Measurements from ENCODE around the gene NAA10.
A peak's percentile ranks its signal among the peaks of the same experiment; 100 is the strongest.

NAA10 gene

GRCh38 chrX:153901753-153902140 is 33.1 kb downstream of the NAA10 start:
- no peak overlapping the region for H3K4me3 ChIP-seq (ENCODE audit: low read length, poor library complexity, severe bottlenecking)
- no peak overlapping the region for H2AFZ ChIP-seq (ENCODE audit: low read length)
- H3K79me2 ChIP-seq (ENCODE audit: insufficient read depth, low read length), result no peaks in the 10 kb centered on the region
- TF ChIP-seq EZH2phosphoT487 (IDR thresholded peaks at IDR 0.05; ENCODE audit: borderline replicate concordance) (no peak), CTCF (conservative IDR thresholded peaks at IDR 0.05; ENCODE audit: low read length) (no peak)
- peak overlapping the region; percentile 69 for H3K4me2 ChIP-seq (ENCODE audit: low read depth, low read length, poor library complexity, severe bottlenecking)
- H3K27me3 ChIP-seq (ENCODE audit: insufficient read depth, low read length, poor library complexity, severe bottlenecking), result no peaks in the 10 kb centered on the region
- no peaks in the 10 kb centered on the region for H4K20me1 ChIP-seq (ENCODE audit: insufficient read depth, low read length, poor library complexity, severe bottlenecking)
- H3K9ac ChIP-seq (ENCODE audit: low read depth, low read length, poor library complexity, severe bottlenecking), result peak overlapping the region; percentile 64
- H3F3A ChIP-seq (ENCODE audit: low read depth), result peaks cover 3% of the 10 kb centered on the region; the same call in 1 of the 2 replicates
- H3K9me3 ChIP-seq (ENCODE audit: insufficient read depth, low read depth, low read length), result no peaks in the 10 kb centered on the region
- H3K4me1 ChIP-seq (ENCODE audit: insufficient read depth, low read length, poor library complexity, severe bottlenecking), result peaks cover 26% of the 10 kb centered on the region
- no peaks in the 10 kb centered on the region for H3K9me2 ChIP-seq (replicated peaks; ENCODE audit: low read depth, low read length)
- H3K36me3 ChIP-seq (ENCODE audit: insufficient read depth, low read length), result no peaks in the 10 kb centered on the region

- no peaks in the 10 kb centered on the region for H4K20me1 ChIP-seq (ENCODE audit: insufficient read depth, low read length, poor library complexity, severe bottlenecking)
- no peak overlapping the region for H2AFZ ChIP-seq (ENCODE audit: low read length)
- peak overlapping the region; percentile 65 for H3K9ac ChIP-seq (ENCODE audit: low read depth, low read length, poor library complexity, severe bottlenecking)
- no peaks in the 10 kb centered on the region for H3K9me3 ChIP-seq (ENCODE audit: insufficient read depth, low read depth, low read length)
- H3K79me2 ChIP-seq (ENCODE audit: insufficient read depth, low read length), result no peaks in the 10 kb centered on the region
- H3K36me3 ChIP-seq (ENCODE audit: insufficient read depth, low read length), result no peaks in the 10 kb centered on the region
- peak overlapping the region; percentile 69 for H3K4me2 ChIP-seq (ENCODE audit: low read depth, low read length, poor library complexity, severe bottlenecking)
- H3F3A ChIP-seq (ENCODE audit: low read depth), result peaks cover 3% of the 10 kb centered on the region; the same call in 1 of the 2 replicates
- peak overlapping the region; percentile 55 for H3K4me3 ChIP-seq (ENCODE audit: low read length, poor library complexity, severe bottlenecking)
- TF ChIP-seq CTCF (conservative IDR thresholded peaks at IDR 0.05; ENCODE audit: low read length) (no peak), EZH2phosphoT487 (IDR thresholded peaks at IDR 0.05; ENCODE audit: borderline replicate concordance) (no peak)
- no peaks in the 10 kb centered on the region for H3K27me3 ChIP-seq (ENCODE audit: insufficient read depth, low read length, poor library complexity, severe bottlenecking)
- no peaks in the 10 kb centered on the region for H3K9me2 ChIP-seq (replicated peaks; ENCODE audit: low read depth, low read length)
- H3K4me1 ChIP-seq (ENCODE audit: insufficient read depth, low read length, poor library complexity, severe bottlenecking), result peaks cover 26% of the 10 kb centered on the region
Observed at GRCh38 chrX:153900831-153901752, 33.7 kb downstream of the NAA10 start.

- no peak overlapping the region for H2AFZ ChIP-seq (ENCODE audit: low read length)
- H3K4me2 ChIP-seq (ENCODE audit: low read depth, low read length, poor library complexity, severe bottlenecking), result no peak overlapping the region
- H3K79me2 ChIP-seq (ENCODE audit: insufficient read depth, low read length), result no peaks in the 10 kb centered on the region
- peaks cover 3% of the 10 kb centered on the region; the same call in 1 of the 2 replicates for H3F3A ChIP-seq (ENCODE audit: low read depth)
- TF ChIP-seq CTCF (conservative IDR thresholded peaks at IDR 0.05; ENCODE audit: low read length), result no peak
- TF ChIP-seq EZH2phosphoT487 (IDR thresholded peaks at IDR 0.05; ENCODE audit: borderline replicate concordance), result no peak
- no peaks in the 10 kb centered on the region for H3K36me3 ChIP-seq (ENCODE audit: insufficient read depth, low read length)
- H3K9me2 ChIP-seq (replicated peaks; ENCODE audit: low read depth, low read length), result no peaks in the 10 kb centered on the region
- H3K27me3 ChIP-seq (ENCODE audit: insufficient read depth, low read length, poor library complexity, severe bottlenecking), result no peaks in the 10 kb centered on the region
- H3K4me3 ChIP-seq (ENCODE audit: low read length, poor library complexity, severe bottlenecking), result no peak overlapping the region
- no peak overlapping the region for H3K9ac ChIP-seq (ENCODE audit: low read depth, low read length, poor library complexity, severe bottlenecking)
- no peaks in the 10 kb centered on the region for H4K20me1 ChIP-seq (ENCODE audit: insufficient read depth, low read length, poor library complexity, severe bottlenecking)
- H3K4me1 ChIP-seq (ENCODE audit: insufficient read depth, low read length, poor library complexity, severe bottlenecking), result peaks cover 24% of the 10 kb centered on the region
- H3K9me3 ChIP-seq (ENCODE audit: insufficient read depth, low read depth, low read length), result no peaks in the 10 kb centered on the region
Observed at GRCh38 chrX:153897899-153898298, 36.9 kb downstream of the NAA10 start.

All from Loucy (cell line).